HEK293 (cell line): ENCODE measurements around the gene TNFAIP8L2.

Experiments
- AEBP2 ChIP-seq: fragments of 450-650 bp; formaldehyde crosslinking; IDR thresholded peaks from 2 replicates; pipeline ENCODE4 v1.5.1; 2016; ENCODE audit warnings: missing biosample characterization, missing genetic modification characterization, borderline replicate concordance
- BCL11A ChIP-seq: fragments of 450-650 bp; formaldehyde crosslinking; IDR thresholded peaks from 2 replicates; pipeline ENCODE4 v1.5.1; 2016; ENCODE audit warnings: low read depth, missing biosample characterization, missing genetic modification characterization
- FEZF1 ChIP-seq: fragments of 450-650 bp; formaldehyde crosslinking; IDR thresholded peaks from 2 replicates; pipeline ENCODE4 v1.5.1; 2016; ENCODE audit warnings: missing biosample characterization, missing genetic modification characterization
- GLIS1 ChIP-seq: fragments of 450-650 bp; formaldehyde crosslinking; IDR thresholded peaks from 2 replicates; pipeline ENCODE4 v1.5.1; 2016; ENCODE audit warnings: missing biosample characterization, missing genetic modification characterization
- KLF16 ChIP-seq: fragments of 450-650 bp; formaldehyde crosslinking; IDR thresholded peaks from 2 replicates; pipeline ENCODE4 v1.5.1; 2017; ENCODE audit warnings: missing biosample characterization, missing genetic modification characterization
- MZF1 ChIP-seq: fragments of 450-650 bp; formaldehyde crosslinking; IDR thresholded peaks from 2 replicates; pipeline ENCODE4 v1.5.1; 2017; ENCODE audit warnings: missing biosample characterization, missing genetic modification characterization, borderline replicate concordance
- PBX3 ChIP-seq: sonication (generic); formaldehyde crosslinking; IDR thresholded peaks from 2 replicates; pipeline ENCODE4 v1.8.1; 2022; ENCODE audit warnings: mild to moderate bottlenecking, moderate library complexity, missing genetic modification reagents
- SCRT1 ChIP-seq: fragments of 450-650 bp; formaldehyde crosslinking; IDR thresholded peaks from 2 replicates; pipeline ENCODE4 v1.5.1; 2016; ENCODE audit warnings: missing biosample characterization, missing genetic modification characterization, borderline replicate concordance
- SP3 ChIP-seq: fragments of 450-650 bp; formaldehyde crosslinking; IDR thresholded peaks from 2 replicates; pipeline ENCODE4 v1.5.1; 2016; ENCODE audit warnings: missing biosample characterization, missing genetic modification characterization
- ZBTB7A ChIP-seq: fragments of 450-650 bp; formaldehyde crosslinking; IDR thresholded peaks from 2 replicates; pipeline ENCODE4 v1.5.1; 2016; ENCODE audit warnings: low read depth, missing biosample characterization, missing genetic modification characterization
- ZFP41 ChIP-seq: fragments of 450-650 bp; formaldehyde crosslinking; IDR thresholded peaks from 2 replicates; pipeline ENCODE4 v1.5.1; 2016; ENCODE audit warnings: missing biosample characterization, missing genetic modification characterization, borderline replicate concordance
- ZNF133 ChIP-seq: fragments of 450-650 bp; formaldehyde crosslinking; IDR thresholded peaks from 2 replicates; pipeline ENCODE4 v1.5.1; 2016; ENCODE audit warnings: missing biosample characterization, missing genetic modification characterization
- ZNF155 ChIP-seq: fragments of 450-650 bp; formaldehyde crosslinking; IDR thresholded peaks from 2 replicates; pipeline ENCODE4 v1.5.1; 2016; ENCODE audit warnings: missing biosample characterization, missing genetic modification characterization
- ZNF2 ChIP-seq: fragments of 450-650 bp; formaldehyde crosslinking; IDR thresholded peaks from 2 replicates; pipeline ENCODE4 v1.5.1; 2016; ENCODE audit warnings: missing biosample characterization, missing genetic modification characterization
- ZNF211 ChIP-seq: fragments of 450-650 bp; formaldehyde crosslinking; IDR thresholded peaks from 2 replicates; pipeline ENCODE4 v1.5.1; 2016; ENCODE audit warnings: low read depth, missing biosample characterization, missing genetic modification characterization
- ZNF292 ChIP-seq: fragments of 450-650 bp; formaldehyde crosslinking; IDR thresholded peaks from 2 replicates; pipeline ENCODE4 v1.5.1; 2016; ENCODE audit warnings: low read depth, missing biosample characterization, missing genetic modification characterization, borderline replicate concordance
- ZNF423 ChIP-seq: fragments of 450-650 bp; formaldehyde crosslinking; IDR thresholded peaks from 2 replicates; pipeline ENCODE4 v1.5.1; 2016; ENCODE audit warnings: missing biosample characterization, missing genetic modification characterization
- ZNF426 ChIP-seq: fragments of 450-650 bp; formaldehyde crosslinking; IDR thresholded peaks from 2 replicates; pipeline ENCODE4 v1.5.1; 2017; ENCODE audit warnings: missing biosample characterization, missing genetic modification characterization, mild to moderate bottlenecking, inconsistent platforms, moderate library complexity
- ZNF433 ChIP-seq: fragments of 450-650 bp; formaldehyde crosslinking; IDR thresholded peaks from 2 replicates; pipeline ENCODE4 v1.5.1; 2016; ENCODE audit warnings: missing biosample characterization, missing genetic modification characterization, low read depth
- ZNF514 ChIP-seq: fragments of 450-650 bp; formaldehyde crosslinking; IDR thresholded peaks from 2 replicates; pipeline ENCODE4 v1.5.1; 2016; ENCODE audit warnings: missing biosample characterization, missing genetic modification characterization
- ZNF529 ChIP-seq: fragments of 450-650 bp; formaldehyde crosslinking; IDR thresholded peaks from 2 replicates; pipeline ENCODE4 v1.5.1; 2017; ENCODE audit warnings: missing genetic modification characterization, missing biosample characterization; ENCODE audit not compliant: insufficient replicate concordance
- ZNF548 ChIP-seq: fragments of 450-650 bp; formaldehyde crosslinking; IDR thresholded peaks from 2 replicates; pipeline ENCODE4 v1.5.1; 2016; ENCODE audit warnings: missing biosample characterization, missing genetic modification characterization
- ZNF624 ChIP-seq: fragments of 450-650 bp; formaldehyde crosslinking; IDR thresholded peaks from 2 replicates; pipeline ENCODE4 v1.5.1; 2017; ENCODE audit warnings: missing biosample characterization, missing genetic modification characterization
- ZNF843 ChIP-seq: fragments of 450-650 bp; formaldehyde crosslinking; IDR thresholded peaks from 2 replicates; pipeline ENCODE4 v1.5.1; 2016; ENCODE audit warnings: missing biosample characterization, missing genetic modification characterization
- TF ChIP-seq, protein P1 (sequence below): fragments of 450-650 bp; formaldehyde crosslinking; IDR thresholded peaks from 2 replicates; pipeline ENCODE4 v1.5.1; 2016; ENCODE audit warnings: missing biosample characterization, missing genetic modification characterization
- TF ChIP-seq, protein P2 (sequence below): fragments of 450-650 bp; formaldehyde crosslinking; IDR thresholded peaks from 2 replicates; pipeline ENCODE4 v1.5.1; 2016; ENCODE audit warnings: missing biosample characterization, missing genetic modification characterization, borderline replicate concordance
- TF ChIP-seq, protein P3 (sequence below): fragments of 450-650 bp; formaldehyde crosslinking; IDR thresholded peaks from 2 replicates; pipeline ENCODE4; 2016; ENCODE audit warnings: missing biosample characterization, missing genetic modification characterization

The TNFAIP8L2 gene

DNA sequence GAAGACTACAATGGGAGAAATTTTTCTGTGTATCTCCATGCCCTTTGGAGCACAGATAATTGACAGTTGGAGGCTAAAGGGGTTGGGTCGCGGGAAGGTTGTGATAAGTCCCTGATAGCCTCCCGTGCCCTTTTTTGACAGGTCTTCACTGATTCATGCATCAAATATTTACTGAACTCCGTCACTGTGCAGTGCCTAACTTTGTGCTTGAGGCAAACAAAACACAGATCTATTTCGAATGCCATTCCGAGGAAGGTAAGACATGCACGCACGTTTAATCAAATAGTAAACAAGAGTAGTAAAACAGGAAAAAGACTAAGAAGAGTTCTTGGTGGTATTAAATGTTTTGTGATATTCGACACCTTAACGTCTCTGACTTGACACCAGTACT, 41.4 kb downstream of the TNFAIP8L2 start (continued):
- TF ChIP-seq ZNF155 (tag by site-specific recombination) (no peak), ZNF433 (tag by site-specific recombination) (no peak), SP3 (tag by site-specific recombination) (no peak), MZF1 (no peak), ZNF514 (tag by site-specific recombination) (no peak), ZNF529 (no peak), GLIS1 (tag by site-specific recombination) (peak; percentile 28; the same call in 1 of the 2 replicates), ZNF548 (tag by site-specific recombination) (no peak), KLF16 (no peak), ZBTB7A (tag by site-specific recombination) (no peak), ZNF2 (tag by site-specific recombination) (no peak), ZFP41 (tag by site-specific recombination) (no peak), ZNF843 (tag by site-specific recombination) (no peak), BCL11A (tag by site-specific recombination) (no peak), AEBP2 (tag by site-specific recombination) (no peak), ZNF133 (tag by site-specific recombination) (no peak), ZNF423 (tag by site-specific recombination) (no peak), ZNF624 (no peak), ZNF211 (tag by site-specific recombination) (no peak), ZNF292 (no peak), ZNF426 (no peak), SCRT1 (tag by site-specific recombination) (no peak), FEZF1 (tag by site-specific recombination) (no peak), PBX3 (CRISPR knock-in tag) (no peak)
- TF ChIP-seq, protein P1, sequence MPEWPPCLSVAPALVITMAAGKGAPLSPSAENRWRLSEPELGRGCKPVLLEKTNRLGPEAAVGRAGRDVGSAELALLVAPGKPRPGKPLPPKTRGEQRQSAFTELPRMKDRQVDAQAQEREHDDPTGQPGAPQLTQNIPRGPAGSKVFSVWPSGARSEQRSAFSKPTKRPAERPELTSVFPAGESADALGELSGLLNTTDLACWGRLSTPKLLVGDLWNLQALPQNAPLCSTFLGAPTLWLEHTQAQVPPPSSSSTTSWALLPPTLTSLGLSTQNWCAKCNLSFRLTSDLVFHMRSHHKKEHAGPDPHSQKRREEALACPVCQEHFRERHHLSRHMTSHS (tag by site-specific recombination): no peak
- TF ChIP-seq, protein P2, sequence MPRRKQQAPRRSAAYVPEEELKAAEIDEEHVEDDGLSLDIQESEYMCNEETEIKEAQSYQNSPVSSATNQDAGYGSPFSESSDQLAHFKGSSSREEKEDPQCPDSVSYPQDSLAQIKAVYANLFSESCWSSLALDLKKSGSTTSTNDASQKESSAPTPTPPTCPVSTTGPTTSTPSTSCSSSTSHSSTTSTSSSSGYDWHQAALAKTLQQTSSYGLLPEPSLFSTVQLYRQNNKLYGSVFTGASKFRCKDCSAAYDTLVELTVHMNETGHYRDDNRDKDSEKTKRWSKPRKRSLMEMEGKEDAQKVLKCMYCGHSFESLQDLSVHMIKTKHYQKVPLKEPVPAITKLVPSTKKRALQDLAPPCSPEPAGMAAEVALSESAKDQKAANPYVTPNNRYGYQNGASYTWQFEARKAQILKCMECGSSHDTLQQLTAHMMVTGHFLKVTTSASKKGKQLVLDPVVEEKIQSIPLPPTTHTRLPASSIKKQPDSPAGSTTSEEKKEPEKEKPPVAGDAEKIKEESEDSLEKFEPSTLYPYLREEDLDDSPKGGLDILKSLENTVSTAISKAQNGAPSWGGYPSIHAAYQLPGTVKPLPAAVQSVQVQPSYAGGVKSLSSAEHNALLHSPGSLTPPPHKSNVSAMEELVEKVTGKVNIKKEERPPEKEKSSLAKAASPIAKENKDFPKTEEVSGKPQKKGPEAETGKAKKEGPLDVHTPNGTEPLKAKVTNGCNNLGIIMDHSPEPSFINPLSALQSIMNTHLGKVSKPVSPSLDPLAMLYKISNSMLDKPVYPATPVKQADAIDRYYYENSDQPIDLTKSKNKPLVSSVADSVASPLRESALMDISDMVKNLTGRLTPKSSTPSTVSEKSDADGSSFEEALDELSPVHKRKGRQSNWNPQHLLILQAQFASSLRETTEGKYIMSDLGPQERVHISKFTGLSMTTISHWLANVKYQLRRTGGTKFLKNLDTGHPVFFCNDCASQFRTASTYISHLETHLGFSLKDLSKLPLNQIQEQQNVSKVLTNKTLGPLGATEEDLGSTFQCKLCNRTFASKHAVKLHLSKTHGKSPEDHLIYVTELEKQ: 0 out of 2 replicates have a peak, but pooled peaks have one; percentile 13
- TF ChIP-seq, protein P3, sequence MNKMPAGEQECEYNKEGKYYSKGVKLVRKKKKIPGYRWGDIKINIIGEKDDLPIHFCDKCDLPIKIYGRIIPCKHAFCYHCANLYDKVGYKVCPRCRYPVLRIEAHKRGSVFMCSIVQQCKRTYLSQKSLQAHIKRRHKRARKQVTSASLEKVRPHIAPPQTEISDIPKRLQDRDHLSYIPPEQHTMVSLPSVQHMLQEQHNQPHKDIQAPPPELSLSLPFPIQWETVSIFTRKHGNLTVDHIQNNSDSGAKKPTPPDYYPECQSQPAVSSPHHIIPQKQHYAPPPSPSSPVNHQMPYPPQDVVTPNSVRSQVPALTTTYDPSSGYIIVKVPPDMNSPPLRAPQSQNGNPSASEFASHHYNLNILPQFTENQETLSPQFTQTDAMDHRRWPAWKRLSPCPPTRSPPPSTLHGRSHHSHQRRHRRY (tag by site-specific recombination): no peak
